T-helper 17 cell (primary cell): Measurements from ENCODE around the gene MIPOL1. TPM values are rescaled to one million over a fixed set of nuclear protein-coding genes. Genes with fewer than 3 reads are reported as not detected.

Experiments
- ATAC-seq: fragments of 150-1000 bp; cut with Tn5 transposase; 2 replicates; pipeline ENCODE4 v1.10.0; 2021; ENCODE audit warnings: mild to moderate bottlenecking, moderate library complexity
- DNase-seq, 3 donors: peaks; one replicate each; pipeline versions ENCODE4 v3.0.0 to v3.0.0-alpha.2; 2020 to 2021
- H3K9me3 ChIP-seq: one replicate; pipeline ENCODE4 v1.7.0; 2013; ENCODE audit warnings: low read length, mild to moderate bottlenecking; ENCODE audit not compliant: control insufficient read depth, poor library complexity, severe bottlenecking
- H3K27ac Mint-ChIP-seq: one replicate; pipeline ENCODE4 v1.8.0; 2022; ENCODE audit warnings: mild to moderate bottlenecking, moderate library complexity, mixed read lengths
- H3K27me3 Mint-ChIP-seq: one replicate; pipeline ENCODE4 v1.8.0; 2022; ENCODE audit warnings: mixed read lengths
- H3K36me3 Mint-ChIP-seq: one replicate; pipeline ENCODE4 v1.8.0; 2022; ENCODE audit warnings: low read depth, mixed read lengths
- H3K4me1 Mint-ChIP-seq: one replicate; pipeline ENCODE4 v1.8.0; 2022; ENCODE audit warnings: mild to moderate bottlenecking, mixed read lengths
- H3K4me3 Mint-ChIP-seq: one replicate; pipeline ENCODE4 v1.8.0; 2022; ENCODE audit warnings: mild to moderate bottlenecking, moderate library complexity, mixed read lengths
- total RNA-seq, 4 donors: library from RNA in 2 of 4; stranded (reverse) in 2 of 4; gene quantifications; one replicate each; pipeline ENCODE4 v1.2.3 and lab custom pipeline; 2022 to 2026

Gene MIPOL1
- total RNA-seq, 2 donors from 2014 or later: 0.32 to 0.73 TPM

GRCh38 chr14:37596790-37597472, 399.2 kb downstream of the MIPOL1 start:
- ATAC-seq (no peak), DNase-seq (no peak)
- no peak overlapping the region for H3K27ac Mint-ChIP-seq
- H3K27me3 Mint-ChIP-seq: peaks cover 78% of the 10 kb centered on the region
- H3K36me3 Mint-ChIP-seq: peaks cover 10% of the 10 kb centered on the region
- H3K9me3 ChIP-seq: no peaks in the 10 kb centered on the region
- H3K4me1 Mint-ChIP-seq: peaks cover 8% of the 10 kb centered on the region
- no peak overlapping the region for H3K4me3 Mint-ChIP-seq

GRCh38 chr14:37597538-37597913, 399.8 kb downstream of the MIPOL1 start:
- H3K36me3 Mint-ChIP-seq: peaks cover 9% of the 10 kb centered on the region
- H3K4me1 Mint-ChIP-seq: peaks cover 8% of the 10 kb centered on the region
- no peak overlapping the region for H3K27ac Mint-ChIP-seq
- DNase-seq (no peak), ATAC-seq (no peak)
- H3K9me3 ChIP-seq: no peaks in the 10 kb centered on the region
- H3K27me3 Mint-ChIP-seq: peaks cover 77% of the 10 kb centered on the region
- H3K4me3 Mint-ChIP-seq: peak overlapping the region; percentile 31

- peaks cover 9% of the 10 kb centered on the region for H3K36me3 Mint-ChIP-seq
- ATAC-seq: no peak
- H3K9me3 ChIP-seq: no peaks in the 10 kb centered on the region
Observed at GRCh38 chr14:37597914-37598746, 400.4 kb downstream of the MIPOL1 start.

GRCh38 chr14:37598747-37599506, 401.2 kb downstream of the MIPOL1 start:
- H3K4me1 Mint-ChIP-seq: peaks cover 8% of the 10 kb centered on the region
- peak overlapping the region; percentile 3 for H3K4me3 Mint-ChIP-seq
- H3K36me3 Mint-ChIP-seq: peaks cover 9% of the 10 kb centered on the region
- DNase-seq (no peak), ATAC-seq (no peak)
- H3K27me3 Mint-ChIP-seq: peaks cover 72% of the 10 kb centered on the region
- no peak overlapping the region for H3K27ac Mint-ChIP-seq
- no peaks in the 10 kb centered on the region for H3K9me3 ChIP-seq

More at GRCh38 chr14:37597914-37598746, 400.4 kb downstream of the MIPOL1 start:
- DNase-seq: no peak
- Mint-ChIP-seq H3K4me3 (peak overlapping the region; percentile 31), H3K4me1 (peaks cover 8% of the 10 kb centered on the region), H3K27ac (no peak overlapping the region), H3K27me3 (peaks cover 77% of the 10 kb centered on the region)

DNA sequence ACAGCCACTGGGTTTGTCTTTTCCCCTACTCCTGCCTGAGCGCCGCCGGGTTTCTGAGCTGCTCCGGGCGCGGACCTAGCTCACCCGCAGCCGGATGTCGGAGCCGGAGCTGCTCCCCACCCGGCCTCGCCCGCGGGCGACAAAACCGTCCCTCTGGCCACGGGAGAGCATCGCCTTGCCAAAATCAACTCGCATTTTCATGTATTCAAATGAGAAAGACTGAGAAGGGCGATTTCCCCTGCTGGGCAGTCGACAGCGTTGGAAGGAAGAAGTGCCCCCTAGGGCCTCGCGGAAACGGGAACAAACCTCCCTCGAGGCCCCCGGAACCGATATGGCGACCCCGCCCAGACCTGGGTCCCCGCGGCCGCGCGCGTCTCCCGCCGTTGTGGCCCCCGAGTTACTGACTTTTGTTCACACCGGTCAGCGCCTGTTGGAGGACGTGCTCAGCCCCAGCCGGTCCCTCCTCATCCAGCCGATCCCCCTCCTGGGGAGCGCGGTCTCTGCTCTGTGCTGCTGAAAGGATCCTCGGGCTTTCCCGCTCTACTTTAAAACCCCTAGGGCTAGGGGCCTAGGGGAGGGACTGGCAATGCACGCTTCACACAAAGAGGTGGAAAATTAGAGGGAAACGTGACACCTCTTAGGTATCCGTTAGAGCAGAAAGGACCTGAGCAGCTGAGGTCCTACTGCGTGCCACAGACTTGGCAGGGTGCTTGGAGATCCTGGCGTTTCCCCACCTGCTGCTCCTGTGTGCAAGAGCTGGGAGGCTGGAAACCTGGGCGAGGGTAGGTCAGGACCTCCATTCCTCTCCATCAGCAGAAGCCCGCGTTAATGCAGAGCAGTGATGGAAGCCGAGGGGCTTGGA, 402.0 kb downstream of the MIPOL1 start:
- no peak for ATAC-seq
- no peak overlapping the region for H3K27ac Mint-ChIP-seq
- no peaks in the 10 kb centered on the region for H3K9me3 ChIP-seq

DNA sequence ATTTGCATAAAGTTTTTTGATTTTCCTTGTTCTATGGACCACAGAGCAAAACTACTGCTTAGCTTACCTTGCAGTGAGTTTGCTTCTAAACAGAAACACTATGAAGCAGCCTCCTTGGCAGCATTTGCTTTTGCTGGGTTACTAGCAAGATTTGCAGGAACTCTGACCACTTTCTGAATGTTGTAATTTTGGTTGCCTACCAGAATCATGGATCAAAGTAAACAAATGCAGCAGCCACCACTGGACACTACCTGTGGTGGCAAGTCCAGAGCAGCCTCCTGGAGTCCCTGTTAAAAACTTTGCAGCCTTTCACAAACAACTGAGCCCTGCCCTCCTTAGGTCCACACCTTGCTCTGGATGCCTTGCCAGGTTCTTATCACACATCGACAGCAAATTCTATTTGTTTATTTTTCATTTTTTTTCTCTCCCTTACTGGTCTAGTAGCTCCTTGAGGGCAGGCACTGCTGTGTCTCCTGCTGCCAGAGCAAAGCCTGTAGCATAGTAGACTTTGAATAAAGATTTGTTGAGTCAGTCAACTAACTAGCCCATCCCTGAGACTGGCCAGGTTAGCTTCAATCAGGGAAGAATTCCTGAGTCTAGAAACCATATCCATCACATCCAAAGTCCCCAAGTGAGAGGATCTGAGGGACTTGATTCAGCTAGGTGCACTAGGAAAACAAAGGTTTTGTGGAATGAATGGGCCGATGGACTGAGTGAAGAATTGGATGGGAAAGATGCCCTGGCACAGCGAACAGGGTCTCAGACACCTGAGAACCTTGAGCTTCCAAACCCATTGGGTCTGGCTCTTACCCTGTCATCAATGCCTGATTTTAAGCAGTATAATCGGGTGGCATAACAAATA, 403.4 kb downstream of the MIPOL1 start:
- H3K36me3 Mint-ChIP-seq: peaks cover 6% of the 10 kb centered on the region
- H3K27ac Mint-ChIP-seq: no peak overlapping the region
- ATAC-seq (no peak), DNase-seq (no peak)
- H3K4me1 Mint-ChIP-seq: no peaks in the 10 kb centered on the region
- peaks cover 67% of the 10 kb centered on the region for H3K27me3 Mint-ChIP-seq
- no peak overlapping the region for H3K4me3 Mint-ChIP-seq
- H3K9me3 ChIP-seq: no peaks in the 10 kb centered on the region

More for the DNA sequence above, 402.0 kb downstream of the MIPOL1 start:
- H3K4me1 Mint-ChIP-seq: peaks cover 4% of the 10 kb centered on the region
- H3K27me3 Mint-ChIP-seq: peaks cover 74% of the 10 kb centered on the region
- H3K4me3 Mint-ChIP-seq: no peak overlapping the region
- no peak for DNase-seq
- H3K36me3 Mint-ChIP-seq: peaks cover 9% of the 10 kb centered on the region

DNA sequence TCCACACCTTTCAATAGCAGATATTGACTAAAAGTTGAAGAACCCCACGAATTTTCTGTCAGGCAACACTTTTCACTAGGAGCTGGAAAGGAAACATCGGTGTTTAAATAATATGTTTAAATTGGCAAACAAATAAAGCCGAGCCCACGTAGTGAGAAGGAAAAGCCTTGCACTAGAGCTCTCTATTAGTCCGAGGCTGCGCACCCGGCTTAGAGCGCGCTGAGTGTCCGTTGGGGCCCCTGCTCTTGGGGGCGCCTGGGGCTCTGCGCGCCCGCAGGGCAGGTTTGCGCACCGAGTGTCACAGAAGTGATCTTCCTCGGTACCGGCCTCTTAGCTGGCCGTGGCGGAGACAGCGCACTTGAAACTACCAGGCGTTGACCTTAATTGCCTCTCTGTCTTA, 404.1 kb downstream of the MIPOL1 start:
- no peaks in the 10 kb centered on the region for H3K9me3 ChIP-seq
- DNase-seq (no peak), ATAC-seq (no peak)
- Mint-ChIP-seq H3K4me1 (no peaks in the 10 kb centered on the region), H3K36me3 (peaks cover 6% of the 10 kb centered on the region), H3K27ac (no peak overlapping the region), H3K27me3 (peaks cover 60% of the 10 kb centered on the region), H3K4me3 (no peak overlapping the region)

Other genes with a start within 250 kb of the MIPOL1 start
- not detected for gene SLC25A21, start 25.3 kb upstream of the MIPOL1 start, total RNA-seq